OCI-LY7 (cell line): Measurements from ENCODE around the gene DAB1. TPM values are rescaled to one million over a fixed set of nuclear protein-coding genes. Genes with fewer than 3 reads are reported as not detected.

Experiments
- BruUV-seq: library from RNA; stranded (reverse); fragments of 400-500 nt; replicated peaks from 2 replicates; lab custom pipeline; 2021; lab: Mats Ljungman, UMichigan
- CTCF ChIA-PET: fragments of 300-600 bp; sonication (Branson Sonifier 250); formaldehyde crosslinking; loops from one replicate; lab custom pipeline; 2022; ENCODE audit warnings: antibody characterized with exemption; ENCODE audit not compliant: unreplicated experiment; lab: Charles Lee
- POLR2A ChIA-PET: fragments of 300-600 bp; sonication (Branson Sonifier 250); formaldehyde crosslinking; loops from one replicate; lab custom pipeline; 2022; ENCODE audit warnings: antibody characterized with exemption; lab: Charles Lee
- DNase-seq: peaks from one replicate; pipeline ENCODE4 v3.0.0-alpha.2; 2015; ENCODE audit warnings: low spot score
- H2AFZ ChIP-seq: fragments of 200-600 bp; sonication (generic), shearing (Covaris generic); 2 replicates; pipeline ENCODE4 v1.6.1; 2014; ENCODE audit warnings: mild to moderate bottlenecking, antibody characterized with exemption, low read length, moderate library complexity
- H3K27ac ChIP-seq: fragments of 200-600 bp; sonication (generic); 2 replicates; pipeline ENCODE4 v1.5.1; 2014; ENCODE audit warnings: mixed run types, low read depth, mild to moderate bottlenecking, moderate library complexity, low read length, inconsistent platforms; ENCODE audit not compliant: poor library complexity, severe bottlenecking
- H3K36me3 ChIP-seq: fragments of 200-600 bp; sonication (generic); 2 replicates; pipeline ENCODE4 v1.6.1; 2014; ENCODE audit warnings: mild to moderate bottlenecking, antibody characterized with exemption, low read length, moderate library complexity, mixed read lengths; ENCODE audit not compliant: insufficient read depth
- H3K4me1 ChIP-seq: fragments of 200-600 bp; sonication (generic); 2 replicates; pipeline ENCODE4 v1.5.1; 2014; ENCODE audit warnings: mild to moderate bottlenecking, low read length; ENCODE audit not compliant: insufficient read depth, poor library complexity, severe bottlenecking
- H3K4me2 ChIP-seq: fragments of 200-600 bp; sonication (generic); 2 replicates; pipeline ENCODE4 v1.6.1; 2014; ENCODE audit warnings: mild to moderate bottlenecking, low read length
- H3K4me3 ChIP-seq: fragments of 200-600 bp; sonication (generic); 2 replicates; pipeline ENCODE4 v1.5.1; 2014; ENCODE audit warnings: mild to moderate bottlenecking, low read depth, low read length; ENCODE audit not compliant: poor library complexity, severe bottlenecking
- H3K79me2 ChIP-seq: fragments of 200-600 bp; sonication (generic); 2 replicates; pipeline ENCODE4 v1.6.1; 2016; ENCODE audit warnings: low read depth, mild to moderate bottlenecking, low read length, moderate library complexity, mixed read lengths; ENCODE audit not compliant: insufficient read depth
- H3K9me2 ChIP-seq: fragments of 200-600 bp; sonication (generic); 2 replicates; pipeline ENCODE4 v1.6.1; 2016; ENCODE audit warnings: mild to moderate bottlenecking, low read length, mixed read lengths; ENCODE audit not compliant: insufficient read depth
- H3K9me3 ChIP-seq: fragments of 200-600 bp; sonication (generic); 2 replicates; pipeline ENCODE4 v1.6.1; 2014; ENCODE audit warnings: mild to moderate bottlenecking, mixed run types, low read length, mixed read lengths
- H4K20me1 ChIP-seq: fragments of 200-600 bp; sonication (generic); 2 replicates; pipeline ENCODE4 v1.6.1; 2014; ENCODE audit warnings: mild to moderate bottlenecking, antibody characterized with exemption, low read length, moderate library complexity, mixed read lengths; ENCODE audit not compliant: insufficient read depth
- EZH2phosphoT487 ChIP-seq: fragments of 200-600 bp; sonication (generic); IDR thresholded peaks from 2 replicates; pipeline ENCODE4 v1.6.1; 2018; ENCODE audit warnings: low read depth, borderline replicate concordance, mild to moderate bottlenecking, mixed run types, antibody characterized with exemption, low read length, moderate library complexity, mixed read lengths
- intact Hi-C: fragments of 100-400 bp; cut with micrococcal nuclease; formaldehyde crosslinking; loops from one replicate; pipeline ENCODE4 v1.10.0; 2022; ENCODE audit not compliant: unreplicated experiment
- total RNA-seq, 2 experiments: library from RNA; depleted of rRNA in 1 of 2; stranded (reverse); fragments of >200 nt in 1 of 2; shearing (Covaris generic) in 1 of 2; gene quantifications; 2 replicates each; pipeline ENCODE4 v1.2.3, GENCODE V29; 2014 to 2022
- TF ChIP-seq, protein P1 (sequence below): fragments of 200-600 bp; sonication (generic); conservative IDR thresholded peaks from 2 replicates; pipeline ENCODE4 v1.5.1; 2014; ENCODE audit warnings: mild to moderate bottlenecking, antibody characterized with exemption, low read length, moderate library complexity, mixed read lengths

DAB1 gene
- total RNA-seq, 2 experiments from 2014 or later: not detected

DNA sequence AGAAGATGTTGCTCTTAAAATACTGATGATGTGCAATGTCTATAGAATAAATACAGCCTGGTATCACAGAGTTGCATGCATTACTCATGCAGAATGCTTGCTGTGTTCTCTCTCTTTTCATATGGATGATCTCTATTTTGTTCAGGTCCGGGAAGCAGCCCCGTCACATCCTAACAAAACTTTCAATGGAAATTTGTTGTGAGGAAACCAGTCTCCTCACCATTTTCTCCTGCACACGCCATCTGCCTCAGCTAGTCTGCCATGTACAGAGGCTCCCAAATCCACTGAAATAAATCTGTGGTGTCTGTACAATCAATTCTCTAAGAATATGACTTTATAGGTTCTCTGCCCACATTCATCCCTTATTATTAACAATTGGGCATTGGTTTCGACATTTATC is 42.4 kb downstream of the DAB1 start:
- no TSS peak for BruUV-seq
- no peaks in the 10 kb centered on the region for H4K20me1 ChIP-seq
- TF ChIP-seq EZH2phosphoT487: no peak
- no peak overlapping the region for H2AFZ ChIP-seq
- intact Hi-C loops: no loop called here
- H3K27ac ChIP-seq: no peak overlapping the region
- H3K4me2 ChIP-seq: no peak overlapping the region
- H3K9me3 ChIP-seq: no peaks in the 10 kb centered on the region
- ChIA-PET CTCF (no interaction called here), POLR2A (no interaction called here)
- H3K79me2 ChIP-seq: no peaks in the 10 kb centered on the region
- no peaks in the 10 kb centered on the region for H3K36me3 ChIP-seq
- H3K9me2 ChIP-seq: no peaks in the 10 kb centered on the region
- no peak overlapping the region for H3K4me3 ChIP-seq
- H3K4me1 ChIP-seq: no peaks in the 10 kb centered on the region
- DNase-seq: no peak

DNA sequence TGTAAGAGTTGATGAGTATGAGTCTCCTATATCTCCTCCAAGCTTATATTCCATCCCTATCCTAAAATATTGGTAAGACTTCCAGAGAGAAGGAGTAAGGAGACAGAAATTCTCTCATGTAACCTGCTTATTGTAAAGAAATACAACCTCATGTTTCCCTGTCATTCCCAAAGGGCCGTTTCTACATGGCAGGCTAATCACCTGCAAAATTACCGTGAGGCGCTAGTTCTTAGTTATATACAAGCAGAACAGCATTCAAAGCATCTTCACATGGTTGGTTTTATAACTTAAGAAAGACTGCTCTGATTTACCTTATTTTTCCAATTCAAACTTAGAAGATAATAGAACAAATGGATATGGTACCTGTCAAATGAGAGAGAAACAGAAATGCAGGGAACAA is 42.9 kb downstream of the DAB1 start:
- BruUV-seq: no TSS peak
- no peak overlapping the region for H2AFZ ChIP-seq
- no peak overlapping the region for H3K4me3 ChIP-seq
- ChIA-PET POLR2A (no interaction called here), CTCF (no interaction called here)
- H3K79me2 ChIP-seq: no peaks in the 10 kb centered on the region
- intact Hi-C loops: no loop called here
- no peaks in the 10 kb centered on the region for H3K4me1 ChIP-seq
- no peaks in the 10 kb centered on the region for H3K36me3 ChIP-seq
- H3K9me3 ChIP-seq: no peaks in the 10 kb centered on the region
- H3K27ac ChIP-seq: no peak overlapping the region
- H3K4me2 ChIP-seq: no peak overlapping the region
- no peak for DNase-seq
- H3K9me2 ChIP-seq: no peaks in the 10 kb centered on the region
- H4K20me1 ChIP-seq: no peaks in the 10 kb centered on the region
- TF ChIP-seq EZH2phosphoT487: no peak
- TF ChIP-seq, protein P1, sequence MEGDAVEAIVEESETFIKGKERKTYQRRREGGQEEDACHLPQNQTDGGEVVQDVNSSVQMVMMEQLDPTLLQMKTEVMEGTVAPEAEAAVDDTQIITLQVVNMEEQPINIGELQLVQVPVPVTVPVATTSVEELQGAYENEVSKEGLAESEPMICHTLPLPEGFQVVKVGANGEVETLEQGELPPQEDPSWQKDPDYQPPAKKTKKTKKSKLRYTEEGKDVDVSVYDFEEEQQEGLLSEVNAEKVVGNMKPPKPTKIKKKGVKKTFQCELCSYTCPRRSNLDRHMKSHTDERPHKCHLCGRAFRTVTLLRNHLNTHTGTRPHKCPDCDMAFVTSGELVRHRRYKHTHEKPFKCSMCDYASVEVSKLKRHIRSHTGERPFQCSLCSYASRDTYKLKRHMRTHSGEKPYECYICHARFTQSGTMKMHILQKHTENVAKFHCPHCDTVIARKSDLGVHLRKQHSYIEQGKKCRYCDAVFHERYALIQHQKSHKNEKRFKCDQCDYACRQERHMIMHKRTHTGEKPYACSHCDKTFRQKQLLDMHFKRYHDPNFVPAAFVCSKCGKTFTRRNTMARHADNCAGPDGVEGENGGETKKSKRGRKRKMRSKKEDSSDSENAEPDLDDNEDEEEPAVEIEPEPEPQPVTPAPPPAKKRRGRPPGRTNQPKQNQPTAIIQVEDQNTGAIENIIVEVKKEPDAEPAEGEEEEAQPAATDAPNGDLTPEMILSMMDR: no peak

DNA sequence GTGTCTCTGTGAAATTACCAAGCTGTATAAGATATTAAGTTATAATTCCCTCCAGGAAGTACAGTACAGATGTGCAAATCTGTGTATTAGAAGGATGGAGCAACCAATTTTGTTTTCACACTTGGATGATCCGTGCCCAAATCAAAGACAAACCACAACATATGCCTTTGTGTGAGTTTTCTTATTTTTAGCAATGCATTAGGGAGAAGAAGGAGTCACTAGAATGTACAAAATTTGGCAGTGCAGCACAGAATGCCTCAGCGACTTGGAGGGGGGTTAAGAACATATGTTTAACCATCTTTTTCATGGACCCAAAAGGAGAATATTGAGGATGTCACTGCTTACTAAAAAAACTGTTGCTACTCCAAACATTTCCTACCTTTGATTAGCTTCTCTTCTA is 45.3 kb downstream of the DAB1 start:
- DNase-seq: no peak
- no peaks in the 10 kb centered on the region for H4K20me1 ChIP-seq
- no peaks in the 10 kb centered on the region for H3K36me3 ChIP-seq
- no peaks in the 10 kb centered on the region for H3K4me1 ChIP-seq
- no peak overlapping the region for H3K4me3 ChIP-seq
- no peak overlapping the region for H3K27ac ChIP-seq
- TF ChIP-seq, protein P1: no peak
- no peak for TF ChIP-seq EZH2phosphoT487
- H3K9me2 ChIP-seq: no peaks in the 10 kb centered on the region
- POLR2A ChIA-PET: interaction anchor here (0.5 kb wide), 1 partner anchor 547 kb away, joined by 6 read pairs; no protein-coding TSS in a partner anchor
- no peaks in the 10 kb centered on the region for H3K79me2 ChIP-seq
- intact Hi-C loops: no loop called here
- H2AFZ ChIP-seq: no peak overlapping the region
- BruUV-seq: no TSS peak
- CTCF ChIA-PET: no interaction called here
- no peak overlapping the region for H3K4me2 ChIP-seq
- no peaks in the 10 kb centered on the region for H3K9me3 ChIP-seq
